Stimulated activated naive CD4-positive, alpha-beta T cell treated with Interleukin-2 at 50 U/mL for 16 hours (primary cell): ENCODE measurements around the gene KCNE3.
"Not testable (repeated sequence)": the region's sequence is repeated elsewhere in the genome, so short reads cannot be mapped to it uniquely, and the experiment has no call there.

Experiments used
- DNase-seq: peaks from one replicate; lab custom pipeline; 2025; lab: John Stamatoyannopoulos, UW

Gene KCNE3

GRCh38 chr11:74443071-74443864 is 24.1 kb downstream of the KCNE3 start:
- no peak for DNase-seq

- no peak for DNase-seq
Measured at GRCh38 chr11:74442636-74443035, 24.7 kb downstream of the KCNE3 start.

- no peak for DNase-seq
Measured at GRCh38 chr11:74438681-74439080, 28.7 kb downstream of the KCNE3 start.

- DNase-seq, result no peak
Measured at GRCh38 chr11:74437441-74438042, 29.8 kb downstream of the KCNE3 start.

GRCh38 chr11:74434528-74434927 is 32.8 kb downstream of the KCNE3 start:
- no peak for DNase-seq

GRCh38 chr11:74429205-74429604 is 38.1 kb downstream of the KCNE3 start:
- no peak for DNase-seq

- DNase-seq, result no peak
Measured at GRCh38 chr11:74427384-74427886, 39.9 kb downstream of the KCNE3 start.

- DNase-seq, result no peak
Measured at GRCh38 chr11:74425100-74425499, 42.2 kb downstream of the KCNE3 start.

- DNase-seq, result no peak
Measured at GRCh38 chr11:74418509-74418895, 48.8 kb downstream of the KCNE3 start.

GRCh38 chr11:74417860-74418508 is 49.4 kb downstream of the KCNE3 start:
- DNase-seq, result no peak

- DNase-seq, result no peak
Measured at GRCh38 chr11:74417379-74417804, 50.0 kb downstream of the KCNE3 start.

- DNase-seq, result not testable (repeated sequence)
Measured at GRCh38 chr11:74416974-74417373, 50.4 kb downstream of the KCNE3 start.

- no peak for DNase-seq
Measured at GRCh38 chr11:74412733-74413359, 54.5 kb downstream of the KCNE3 start.

GRCh38 chr11:74412321-74412720 is 55.0 kb downstream of the KCNE3 start:
- no peak for DNase-seq

GRCh38 chr11:74409633-74410032 is 57.7 kb downstream of the KCNE3 start:
- no peak for DNase-seq
